Measurements from ENCODE around the gene TICAM2.

TICAM2 gene

GRCh38 chr5:115577741-115578140 lies 24.5 kb downstream of the TICAM2 start:
- no peak overlapping the region for H3K4me3 ChIP-seq (replicated peaks; ENCODE audit: low read depth, low read length)
- TF ChIP-seq CTCF (IDR thresholded peaks at IDR 0.05; ENCODE audit: low read depth, low read length, missing control alignments) = no peak
- no peak for DNase-seq (ENCODE audit: extremely low read depth, low read depth)

- no peak overlapping the region for H3K4me3 ChIP-seq (replicated peaks; ENCODE audit: low read depth, low read length)
- DNase-seq (ENCODE audit: extremely low read depth, low read depth) = no peak
- no peak for TF ChIP-seq CTCF (IDR thresholded peaks at IDR 0.05; ENCODE audit: low read depth, low read length, missing control alignments)
Measured at GRCh38 chr5:115577329-115577728, 24.9 kb downstream of the TICAM2 start.

GRCh38 chr5:115575167-115576070 lies 26.9 kb downstream of the TICAM2 start:
- no peak for TF ChIP-seq CTCF (IDR thresholded peaks at IDR 0.05; ENCODE audit: low read depth, low read length, missing control alignments)
- peak; percentile 58 for DNase-seq (ENCODE audit: extremely low read depth, low read depth)

GRCh38 chr5:115573133-115573532 lies 29.1 kb downstream of the TICAM2 start:
- H3K4me3 ChIP-seq (replicated peaks; ENCODE audit: low read depth, low read length) = no peak overlapping the region
- TF ChIP-seq CTCF (IDR thresholded peaks at IDR 0.05; ENCODE audit: low read depth, low read length, missing control alignments) = no peak
- peak; percentile 20 for DNase-seq (ENCODE audit: extremely low read depth, low read depth)

More at GRCh38 chr5:115575167-115576070, 26.9 kb downstream of the TICAM2 start:
- no peak overlapping the region for H3K4me3 ChIP-seq (replicated peaks; ENCODE audit: low read depth, low read length)

GRCh38 chr5:115571441-115571878 lies 30.8 kb downstream of the TICAM2 start:
- no peak for TF ChIP-seq CTCF (IDR thresholded peaks at IDR 0.05; ENCODE audit: low read depth, low read length, missing control alignments)
- no peak overlapping the region for H3K4me3 ChIP-seq (replicated peaks; ENCODE audit: low read depth, low read length)
- no peak for DNase-seq (ENCODE audit: extremely low read depth, low read depth)

GRCh38 chr5:115568668-115569067 lies 33.6 kb downstream of the TICAM2 start:
- no peak for DNase-seq (ENCODE audit: extremely low read depth, low read depth)

More at GRCh38 chr5:115568668-115569067, 33.6 kb downstream of the TICAM2 start:
- H3K4me3 ChIP-seq (replicated peaks; ENCODE audit: low read depth, low read length) = no peak overlapping the region
- no peak for TF ChIP-seq CTCF (IDR thresholded peaks at IDR 0.05; ENCODE audit: low read depth, low read length, missing control alignments)

Data from HFF-Myc (cell line).